Amniotic epithelial cell (primary cell): ENCODE measurements around the gene DTNB.

Source experiments
- DNase-seq: peaks from one replicate; pipeline ENCODE4 v3.0.0-alpha.2; 2010; ENCODE audit warnings: low read depth

Gene DTNB

GRCh38 chr2:25341011-25341727 lies 332.2 kb downstream of the DTNB start:
- no peak for DNase-seq

GRCh38 chr2:25340181-25340921 lies 333.0 kb downstream of the DTNB start:
- DNase-seq = no peak

GRCh38 chr2:25339791-25340180 lies 333.6 kb downstream of the DTNB start:
- no peak for DNase-seq

GRCh38 chr2:25339211-25339674 lies 334.1 kb downstream of the DTNB start:
- DNase-seq = no peak

- DNase-seq = no peak
Measured at GRCh38 chr2:25338401-25338800, 335.0 kb downstream of the DTNB start.

- no peak for DNase-seq
Measured at GRCh38 chr2:25337891-25338290, 335.5 kb downstream of the DTNB start.

GRCh38 chr2:25337276-25337675 lies 336.1 kb downstream of the DTNB start:
- no peak for DNase-seq

- no peak for DNase-seq
Measured at GRCh38 chr2:25336383-25336841, 337.0 kb downstream of the DTNB start.

- DNase-seq = no peak
Measured at GRCh38 chr2:25335971-25336370, 337.4 kb downstream of the DTNB start.

- DNase-seq = no peak
Measured at GRCh38 chr2:25335204-25335603, 338.2 kb downstream of the DTNB start.

- DNase-seq = no peak
Measured at GRCh38 chr2:25334482-25334881, 338.9 kb downstream of the DTNB start.

GRCh38 chr2:25333981-25334380 lies 339.4 kb downstream of the DTNB start:
- DNase-seq = no peak

GRCh38 chr2:25332571-25332970 lies 340.8 kb downstream of the DTNB start:
- DNase-seq = no peak

GRCh38 chr2:25331686-25332365 lies 341.6 kb downstream of the DTNB start:
- DNase-seq = peak; percentile 24

- no peak for DNase-seq
Measured at GRCh38 chr2:25330937-25331336, 342.4 kb downstream of the DTNB start.

GRCh38 chr2:25330273-25330672 lies 343.1 kb downstream of the DTNB start:
- DNase-seq = no peak

GRCh38 chr2:25328152-25329085 lies 345.0 kb downstream of the DTNB start:
- DNase-seq = no peak
